ES-I3 (cell line): ENCODE results near the gene MYO1B.

Experiments
- H3K36me3 ChIP-seq: 2 replicates; pipeline ENCODE4 v1.6.1; 2013; ENCODE audit warnings: mild to moderate bottlenecking, low read length, control low read depth, moderate library complexity; ENCODE audit not compliant: insufficient read depth
- H3K4me1 ChIP-seq: 2 replicates; pipeline ENCODE4 v1.6.1; 2013; ENCODE audit warnings: mild to moderate bottlenecking, control low read depth, low read length; ENCODE audit not compliant: insufficient read depth
- H3K9ac ChIP-seq: 2 replicates; pipeline ENCODE4 v1.6.1; 2013; ENCODE audit warnings: low read depth, mild to moderate bottlenecking, low read length, moderate library complexity
- H3K9me3 ChIP-seq: 2 replicates; pipeline ENCODE4 v1.6.1; 2013; ENCODE audit warnings: mild to moderate bottlenecking, low read length, moderate library complexity; ENCODE audit not compliant: control insufficient read depth, insufficient read depth

Gene MYO1B

GRCh38 chr2:191217580-191217979, 27.6 kb upstream of the MYO1B start:
- Histone ChIP-seq H3K4me1 (0 out of 2 replicates have a peak, but pooled peaks cover 3% of the 10 kb centered on the region), H3K9ac (no peak overlapping the region), H3K9me3 (no peaks in the 10 kb centered on the region), H3K36me3 (no peaks in the 10 kb centered on the region)

DNA sequence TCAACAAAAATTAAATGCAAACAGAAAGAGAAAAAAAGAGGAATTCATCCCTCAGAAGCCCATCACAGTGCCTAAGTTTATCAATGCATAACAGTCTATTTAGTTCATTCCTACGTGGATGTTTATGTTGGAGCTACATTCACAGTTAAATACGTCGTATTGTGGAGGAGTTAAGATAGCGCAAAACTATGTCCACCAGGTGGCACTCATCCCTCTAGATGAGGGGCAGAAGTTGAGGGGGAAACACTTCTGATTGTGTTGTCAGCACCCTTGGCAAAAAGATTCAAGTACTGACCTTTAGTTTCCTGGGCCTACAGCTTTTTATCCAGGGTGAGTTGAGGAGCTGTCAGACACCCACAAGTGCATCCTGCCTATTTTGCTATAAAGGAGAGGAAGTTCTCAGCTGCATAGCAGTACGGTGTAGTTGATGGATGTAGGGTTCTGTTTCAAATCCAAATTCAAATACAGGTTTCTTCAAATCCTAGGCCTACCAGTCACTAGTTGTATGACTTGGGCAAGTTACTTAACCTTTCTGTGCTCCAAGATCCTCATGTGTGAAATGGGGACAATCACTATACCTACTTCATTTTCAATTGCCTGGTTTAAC, 26.8 kb upstream of the MYO1B start:
- Histone ChIP-seq H3K4me1 (0 out of 2 replicates have a peak, but pooled peaks cover 3% of the 10 kb centered on the region), H3K36me3 (no peaks in the 10 kb centered on the region), H3K9me3 (no peaks in the 10 kb centered on the region), H3K9ac (no peak overlapping the region)

- no peaks in the 10 kb centered on the region for H3K9me3 ChIP-seq
- no peak overlapping the region for H3K9ac ChIP-seq
- no peaks in the 10 kb centered on the region for H3K36me3 ChIP-seq
- H3K4me1 ChIP-seq, result peaks cover 8% of the 10 kb centered on the region; the same call in 1 of the 2 replicates
Observed at GRCh38 chr2:191220671-191221070, 24.5 kb upstream of the MYO1B start.

- H3K36me3 ChIP-seq, result no peaks in the 10 kb centered on the region
- H3K9me3 ChIP-seq, result no peaks in the 10 kb centered on the region
- no peak overlapping the region for H3K9ac ChIP-seq
- H3K4me1 ChIP-seq, result peaks cover 15% of the 10 kb centered on the region
Observed at GRCh38 chr2:191221666-191222065, 23.5 kb upstream of the MYO1B start.

GRCh38 chr2:191222507-191222906, 22.7 kb upstream of the MYO1B start:
- Histone ChIP-seq H3K4me1 (peaks cover 15% of the 10 kb centered on the region), H3K9ac (no peak overlapping the region), H3K9me3 (no peaks in the 10 kb centered on the region), H3K36me3 (no peaks in the 10 kb centered on the region)

DNA sequence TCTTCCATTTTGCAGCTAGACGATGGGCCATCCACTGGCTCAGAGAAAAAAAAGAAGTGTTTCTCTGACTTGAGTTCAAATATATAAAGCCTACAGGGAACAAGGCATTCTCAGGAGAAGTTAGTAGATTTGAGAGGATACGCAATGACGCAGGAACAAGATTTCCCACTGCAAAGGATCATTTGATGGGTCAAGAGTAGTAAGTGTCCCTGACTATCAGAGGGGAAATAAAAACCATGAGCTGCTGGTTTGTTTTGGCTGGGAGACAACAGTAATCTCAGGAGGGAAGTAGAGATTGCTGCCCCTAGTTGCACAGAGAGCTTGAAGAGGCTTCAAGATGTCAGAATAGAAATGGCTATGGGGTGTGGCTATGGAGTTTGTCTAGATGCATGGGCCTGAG, 22.3 kb upstream of the MYO1B start:
- Histone ChIP-seq H3K9me3 (no peaks in the 10 kb centered on the region), H3K36me3 (no peaks in the 10 kb centered on the region), H3K4me1 (peaks cover 15% of the 10 kb centered on the region), H3K9ac (no peak overlapping the region)

DNA sequence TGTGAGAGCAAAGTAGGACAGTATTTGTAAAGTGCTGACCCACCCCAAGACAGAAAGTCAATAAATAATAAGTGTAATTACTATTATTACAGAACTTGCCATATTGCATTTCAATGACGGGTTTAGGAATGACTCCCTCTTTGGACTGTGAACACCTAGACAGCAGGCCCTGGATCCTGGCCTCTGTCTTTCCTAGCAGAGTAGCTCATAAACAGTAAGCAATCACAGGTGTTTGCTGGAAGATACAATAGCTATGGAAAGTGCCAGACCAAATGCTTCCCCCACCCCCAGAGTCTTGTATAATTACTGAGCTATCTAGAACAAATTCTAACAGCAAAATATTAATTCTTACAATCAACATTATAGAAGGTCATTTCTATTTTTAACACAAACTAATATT, 20.1 kb upstream of the MYO1B start:
- no peaks in the 10 kb centered on the region for H3K36me3 ChIP-seq
- no peak overlapping the region for H3K9ac ChIP-seq
- H3K9me3 ChIP-seq, result no peaks in the 10 kb centered on the region; the same call in 1 of the 2 replicates
- H3K4me1 ChIP-seq, result peaks cover 12% of the 10 kb centered on the region

DNA sequence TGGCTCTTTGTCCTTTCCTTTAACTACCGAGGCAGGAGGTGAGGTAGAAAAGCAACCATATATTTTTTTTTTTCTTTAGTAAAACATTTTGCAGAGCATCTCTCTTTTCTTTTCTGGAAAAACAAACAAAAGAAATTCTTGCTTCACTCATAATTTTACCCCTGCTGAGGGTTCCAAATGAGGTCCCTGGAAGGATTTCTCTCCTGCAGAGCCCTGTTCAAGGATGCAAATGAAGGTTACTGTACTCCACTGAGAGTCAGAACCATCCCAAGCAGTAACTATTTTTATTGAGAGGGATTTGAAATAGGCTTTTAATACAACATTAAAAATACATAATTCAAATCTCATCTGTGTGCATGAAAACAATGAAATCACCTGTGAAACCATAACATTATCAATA, 19.5 kb upstream of the MYO1B start:
- peaks cover 12% of the 10 kb centered on the region for H3K4me1 ChIP-seq
- no peak overlapping the region for H3K9ac ChIP-seq
- H3K9me3 ChIP-seq, result no peaks in the 10 kb centered on the region; the same call in 1 of the 2 replicates
- no peaks in the 10 kb centered on the region for H3K36me3 ChIP-seq

- no peaks in the 10 kb centered on the region for H3K36me3 ChIP-seq
- H3K4me1 ChIP-seq, result peaks cover 12% of the 10 kb centered on the region
- H3K9ac ChIP-seq, result no peak overlapping the region
- no peaks in the 10 kb centered on the region; the same call in 1 of the 2 replicates for H3K9me3 ChIP-seq
Observed at GRCh38 chr2:191226196-191226595, 19.0 kb upstream of the MYO1B start.

DNA sequence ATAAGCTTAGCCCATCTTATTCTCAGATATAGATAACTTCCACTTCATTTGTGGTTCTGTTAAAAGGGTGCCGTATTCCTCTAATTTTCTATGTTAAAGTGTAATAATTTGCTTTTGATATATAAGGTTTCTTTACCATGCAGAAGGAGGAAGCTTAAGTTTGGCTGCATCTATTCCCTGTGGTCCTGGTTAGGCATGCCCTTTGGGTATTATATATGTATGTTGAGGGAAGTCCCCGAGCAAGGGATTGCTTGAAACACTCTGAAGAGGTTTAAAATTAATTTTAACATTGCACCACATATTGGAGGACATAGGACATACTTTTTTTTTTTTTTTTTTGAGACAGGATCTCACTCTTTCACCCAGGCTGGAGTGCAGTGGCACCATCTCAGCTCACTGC, 16.9 kb upstream of the MYO1B start:
- Histone ChIP-seq H3K36me3 (no peaks in the 10 kb centered on the region), H3K4me1 (peaks cover 12% of the 10 kb centered on the region), H3K9ac (no peak overlapping the region), H3K9me3 (no peaks in the 10 kb centered on the region; the same call in 1 of the 2 replicates)

GRCh38 chr2:191228861-191229260, 16.3 kb upstream of the MYO1B start:
- H3K9ac ChIP-seq, result no peak overlapping the region
- H3K4me1 ChIP-seq, result peaks cover 12% of the 10 kb centered on the region
- H3K9me3 ChIP-seq, result no peaks in the 10 kb centered on the region; the same call in 1 of the 2 replicates
- no peaks in the 10 kb centered on the region for H3K36me3 ChIP-seq

- no peak overlapping the region for H3K9ac ChIP-seq
Observed at GRCh38 chr2:191230174-191230573, 15.0 kb upstream of the MYO1B start.

DNA sequence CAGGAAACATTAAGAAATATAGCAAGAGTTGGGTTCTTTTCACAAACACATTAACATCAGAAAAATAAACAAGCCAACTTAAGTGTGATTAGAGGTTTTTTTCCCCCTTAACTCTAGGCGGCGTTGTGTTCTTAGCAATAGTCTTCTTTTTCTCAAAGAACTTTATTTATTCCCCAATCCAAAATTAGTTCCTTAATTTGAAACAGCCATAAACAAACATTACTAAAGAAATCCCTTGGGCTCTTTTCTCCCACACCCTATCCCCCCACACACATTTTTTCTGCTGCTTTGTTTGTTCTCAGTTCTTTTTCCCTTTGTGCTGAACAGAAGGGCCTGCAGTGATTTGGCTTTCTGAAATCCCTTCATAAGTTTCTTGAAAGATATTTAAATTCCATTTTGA, 13.2 kb upstream of the MYO1B start:
- no peaks in the 10 kb centered on the region for H3K4me1 ChIP-seq
- no peaks in the 10 kb centered on the region; the same call in 1 of the 2 replicates for H3K9me3 ChIP-seq
- no peak overlapping the region for H3K9ac ChIP-seq
- H3K36me3 ChIP-seq, result no peaks in the 10 kb centered on the region

More at GRCh38 chr2:191230174-191230573, 15.0 kb upstream of the MYO1B start:
- H3K4me1 ChIP-seq, result peaks cover 9% of the 10 kb centered on the region
- H3K36me3 ChIP-seq, result no peaks in the 10 kb centered on the region
- H3K9me3 ChIP-seq, result no peaks in the 10 kb centered on the region; the same call in 1 of the 2 replicates

DNA sequence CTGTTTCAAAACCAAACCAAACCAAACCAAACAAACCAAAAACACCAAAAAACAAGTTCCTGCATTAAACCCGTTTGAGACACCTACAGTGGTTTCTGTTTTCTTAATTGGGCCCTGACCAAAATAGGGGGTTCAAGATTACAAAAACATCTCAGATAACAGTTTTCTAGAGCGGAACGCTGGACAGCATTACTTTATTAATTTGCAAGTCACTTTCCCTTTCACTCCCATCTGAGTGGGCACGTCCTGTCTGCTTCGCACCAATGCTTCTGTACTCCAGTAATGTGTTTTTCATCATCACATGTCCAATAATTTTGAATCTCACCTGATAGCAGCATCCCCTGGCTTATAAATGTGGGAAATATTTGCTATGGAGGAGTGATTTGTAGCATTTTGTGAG, 11.7 kb upstream of the MYO1B start:
- Histone ChIP-seq H3K9me3 (no peaks in the 10 kb centered on the region; the same call in 1 of the 2 replicates), H3K4me1 (no peaks in the 10 kb centered on the region), H3K9ac (no peak overlapping the region), H3K36me3 (no peaks in the 10 kb centered on the region)

- H3K36me3 ChIP-seq, result no peaks in the 10 kb centered on the region; the same call in 1 of the 2 replicates
- H3K4me1 ChIP-seq, result no peaks in the 10 kb centered on the region
- no peak overlapping the region for H3K9ac ChIP-seq
- H3K9me3 ChIP-seq, result no peaks in the 10 kb centered on the region; the same call in 1 of the 2 replicates
Observed at GRCh38 chr2:191234376-191234775, 10.8 kb upstream of the MYO1B start.
